Renal pelvis (tissue), 4 donors: ENCODE data around the gene BSN. TPM values are rescaled to one million over a fixed set of nuclear protein-coding genes. Genes with fewer than 3 reads are reported as not detected.
"Not testable (repeated sequence)": the region's sequence is repeated elsewhere in the genome, so short reads cannot be mapped to it uniquely, and the experiment has no call there.

Experiments
- DNase-seq: peaks from one replicate; pipeline ENCODE4 v3.0.0-alpha.2; 2013
- polyA plus RNA-seq, 3 donors: library from polyadenylated mRNA; unstranded; fragments of 120-200 nt; gene quantifications; one replicate each; pipeline ENCODE4 v1.2.1, GENCODE V29; 2013; ENCODE audit not compliant: insufficient read length in 3 of 3

Gene BSN
- polyA plus RNA-seq, 3 donors: 1.6 to 2.1 (median 2.0) TPM

DNA sequence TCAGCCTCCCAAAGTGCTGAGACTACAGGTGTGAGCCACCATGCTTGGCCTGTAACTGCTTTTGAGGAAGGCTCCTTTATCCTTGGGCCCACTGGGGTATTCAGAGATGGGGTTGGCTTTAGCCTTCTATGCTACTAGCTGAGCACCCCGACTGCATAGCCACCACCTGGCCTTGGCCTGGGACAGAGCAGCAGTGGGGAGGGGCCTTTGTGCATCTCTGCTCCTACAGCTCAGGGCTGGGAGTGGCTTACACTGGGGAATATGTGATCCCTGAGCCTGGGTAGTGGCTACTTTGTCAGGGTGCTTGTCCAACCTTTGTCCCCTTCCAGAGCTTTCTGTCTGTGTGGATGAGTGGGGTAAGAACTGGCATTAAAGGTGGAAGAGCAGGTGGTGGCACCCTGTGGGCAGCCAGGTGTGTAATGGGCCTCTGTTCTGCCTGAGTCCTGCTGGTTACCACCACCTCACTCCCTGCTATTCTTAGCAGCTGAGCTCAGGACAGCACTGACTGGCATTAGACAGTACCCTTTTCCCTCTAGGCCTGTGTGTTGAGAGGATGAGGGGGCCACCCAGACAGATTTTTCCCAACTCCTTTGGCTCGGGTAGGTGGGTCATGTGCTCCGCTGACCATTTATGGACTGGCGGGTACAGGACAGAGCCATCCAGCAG is 141.2 kb downstream of the BSN start:
- DNase-seq: not testable (repeated sequence)

DNA sequence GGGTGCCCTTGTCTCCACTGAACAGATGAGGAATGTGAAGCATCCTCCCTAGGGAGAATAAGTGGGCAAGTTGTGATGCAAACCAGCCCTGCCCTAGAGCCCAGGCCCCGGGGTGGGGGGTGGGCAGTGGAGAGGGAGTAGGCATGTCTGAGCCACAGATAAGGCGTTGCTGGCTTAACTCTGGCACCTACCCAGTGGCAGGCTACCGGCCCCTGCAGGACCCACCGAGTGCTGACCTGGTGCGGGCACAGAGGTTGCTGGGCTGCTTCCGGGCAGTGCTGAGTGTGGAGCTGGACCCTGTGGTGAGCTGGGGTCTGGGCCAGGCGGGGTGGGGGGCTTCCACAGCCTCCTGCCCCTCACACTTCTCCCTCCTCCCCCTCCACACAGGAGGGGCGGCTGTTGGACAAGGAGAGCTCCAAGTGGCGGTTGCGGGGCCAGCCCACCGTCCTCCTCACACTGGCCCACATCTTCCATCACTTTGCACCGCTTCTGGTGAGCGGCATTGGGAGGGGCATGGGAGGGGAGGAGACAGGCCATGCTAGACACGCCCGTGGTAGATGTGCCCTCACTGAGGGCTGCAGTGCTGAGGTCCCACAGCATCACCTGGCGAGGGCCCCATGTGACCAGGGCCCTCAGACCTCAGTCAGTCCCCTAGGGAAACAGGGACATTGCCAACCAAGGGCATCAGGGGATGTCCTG is 145.2 kb downstream of the BSN start:
- no peak for DNase-seq

DNA sequence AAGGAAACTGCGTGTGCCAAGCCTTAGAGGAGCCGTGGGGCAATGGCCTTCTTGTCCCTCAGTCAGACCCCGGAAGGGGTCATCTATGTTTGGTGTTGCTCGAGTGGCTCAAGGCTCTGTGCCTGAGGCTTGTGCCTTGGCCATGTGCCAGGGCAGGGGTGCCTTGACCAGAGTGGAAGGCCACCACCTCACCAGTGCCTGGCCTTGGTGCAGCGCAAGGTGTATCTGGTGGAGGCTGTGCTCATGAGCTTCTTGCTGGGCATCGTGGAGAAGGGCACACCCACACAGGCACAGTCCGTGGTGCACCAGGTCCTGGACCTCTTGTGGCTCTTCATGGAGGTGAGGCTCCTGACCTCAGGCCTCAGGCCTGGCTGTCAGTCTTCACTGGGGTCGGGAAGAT is 145.7 kb downstream of the BSN start:
- DNase-seq: no peak

DNA sequence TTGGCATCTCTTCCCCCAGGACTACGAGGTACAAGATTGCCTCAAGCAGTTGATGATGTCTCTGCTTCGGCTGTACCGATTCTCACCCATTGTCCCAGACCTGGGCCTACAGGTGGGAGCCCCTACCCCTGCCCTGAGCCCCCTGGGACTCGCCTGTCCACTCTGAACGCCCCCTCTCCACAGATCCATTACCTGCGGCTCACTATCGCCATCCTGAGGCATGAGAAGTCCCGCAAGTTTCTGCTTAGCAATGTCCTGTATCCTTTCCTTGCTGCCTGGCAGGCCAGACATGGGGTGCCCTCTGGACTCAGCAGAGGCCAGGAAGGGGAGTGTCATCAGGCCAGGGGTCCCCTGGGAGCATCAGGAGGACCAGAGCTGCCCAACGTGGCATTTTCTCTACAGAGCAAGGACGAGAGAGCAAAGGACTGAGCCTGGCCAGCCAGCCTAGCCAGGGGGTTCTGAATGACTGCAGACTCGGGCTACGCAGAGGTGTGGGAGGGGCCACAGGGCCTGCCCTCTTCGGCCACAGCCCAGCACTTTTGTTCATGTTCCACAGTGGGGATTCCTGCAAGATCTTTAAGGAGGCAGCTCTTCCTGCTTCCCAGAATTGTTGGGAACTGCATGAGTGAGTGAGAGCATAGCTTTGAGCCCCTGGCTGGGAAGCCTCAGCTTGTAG is 146.3 kb downstream of the BSN start:
- DNase-seq: no peak

DNA sequence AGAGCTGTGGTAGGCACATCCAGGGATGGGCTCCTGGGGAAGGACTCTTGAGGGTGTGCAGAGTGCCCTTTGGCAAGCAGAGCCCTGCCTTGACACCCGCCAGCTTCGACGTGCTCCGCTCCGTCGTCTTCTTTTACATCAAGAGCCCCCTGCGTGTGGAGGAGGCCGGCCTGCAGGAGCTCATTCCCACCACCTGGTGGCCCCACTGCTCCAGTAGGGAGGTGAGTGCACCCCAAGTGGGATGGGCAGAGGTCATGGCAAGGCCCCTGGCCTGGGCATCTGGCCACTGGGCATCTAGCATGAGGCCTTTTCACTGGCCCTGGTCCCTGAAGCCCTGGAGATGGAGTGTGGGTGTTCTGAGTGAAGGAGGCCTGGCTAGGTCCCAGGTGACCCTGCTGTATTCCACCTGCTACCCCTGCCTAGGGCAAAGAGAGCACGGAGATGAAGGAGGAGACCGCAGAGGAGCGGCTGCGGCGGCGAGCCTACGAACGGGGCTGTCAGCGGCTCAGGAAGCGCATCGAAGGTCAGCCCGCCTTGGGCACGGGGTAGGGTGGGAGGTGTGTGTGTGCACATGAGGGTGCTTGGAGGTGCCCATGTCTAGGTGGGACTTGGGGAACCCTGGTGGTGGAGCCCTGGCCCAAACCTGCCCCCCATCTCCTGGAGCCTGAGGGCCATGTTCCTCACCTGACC is 147.3 kb downstream of the BSN start:
- DNase-seq: no peak

DNA sequence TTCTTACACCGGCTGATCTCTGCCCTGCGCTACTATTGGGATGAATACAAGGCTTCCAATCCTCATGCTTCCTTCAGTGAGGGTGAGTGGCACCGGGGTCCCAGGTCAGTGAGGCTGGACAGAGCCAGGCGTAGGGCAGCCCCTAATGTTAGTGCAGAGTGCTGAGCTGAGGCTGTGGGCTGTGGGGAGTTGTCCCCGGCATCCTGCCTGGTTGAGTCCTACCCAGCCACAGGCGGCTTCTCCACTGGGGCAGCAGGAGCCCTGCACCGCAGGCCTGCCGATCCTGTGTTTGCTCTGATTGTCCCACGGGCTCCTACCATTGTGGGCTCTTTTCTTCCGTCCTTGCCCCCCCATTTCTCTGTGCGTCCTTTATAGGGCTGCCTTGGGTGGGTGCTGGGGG is 148.4 kb downstream of the BSN start:
- no peak for DNase-seq

DNA sequence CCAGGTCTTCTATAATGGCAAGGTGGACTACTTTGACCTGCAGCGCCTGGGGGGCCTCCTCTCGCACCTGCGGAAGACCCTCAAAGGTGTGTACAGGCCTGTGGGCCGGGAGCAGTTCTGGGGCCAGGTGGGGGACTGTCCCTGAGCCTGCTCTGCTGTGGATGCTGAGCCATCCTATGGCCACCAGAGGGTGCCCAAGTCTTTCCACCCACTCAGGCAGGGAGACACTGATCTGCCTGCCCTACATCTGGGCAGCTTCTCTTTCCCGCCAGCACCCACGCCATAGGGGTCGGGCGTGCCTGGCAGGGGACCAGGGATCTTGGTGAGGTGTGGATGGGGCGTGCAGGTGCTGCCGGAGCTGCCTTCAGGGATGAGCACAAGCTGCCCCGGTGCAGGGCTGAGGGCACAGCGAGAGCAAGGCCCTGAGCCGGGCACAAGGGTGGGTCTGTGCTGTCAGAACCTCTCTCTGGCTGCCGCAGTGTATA is 149.2 kb downstream of the BSN start:
- DNase-seq: no peak

DNA sequence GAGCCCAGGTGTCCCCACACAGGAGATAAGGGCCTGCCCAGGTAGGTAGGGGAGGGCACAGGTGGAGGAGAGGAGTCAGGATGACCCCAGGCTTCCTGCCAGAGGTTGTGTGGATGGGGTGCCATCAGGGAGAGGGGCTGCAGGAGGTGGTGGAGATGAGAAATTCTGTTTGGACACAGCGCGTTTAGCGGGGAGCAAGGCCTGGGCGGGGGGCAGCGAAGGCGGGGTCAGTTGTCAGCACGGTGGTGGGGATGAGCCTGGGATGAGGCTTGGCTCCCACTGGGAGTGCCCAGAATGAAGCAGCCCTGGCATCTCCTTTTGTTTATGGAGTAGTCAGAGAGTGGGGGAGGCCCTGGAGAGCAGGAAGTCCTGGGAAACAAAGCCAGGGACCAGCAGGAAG is 149.7 kb downstream of the BSN start:
- DNase-seq: no peak

DNA sequence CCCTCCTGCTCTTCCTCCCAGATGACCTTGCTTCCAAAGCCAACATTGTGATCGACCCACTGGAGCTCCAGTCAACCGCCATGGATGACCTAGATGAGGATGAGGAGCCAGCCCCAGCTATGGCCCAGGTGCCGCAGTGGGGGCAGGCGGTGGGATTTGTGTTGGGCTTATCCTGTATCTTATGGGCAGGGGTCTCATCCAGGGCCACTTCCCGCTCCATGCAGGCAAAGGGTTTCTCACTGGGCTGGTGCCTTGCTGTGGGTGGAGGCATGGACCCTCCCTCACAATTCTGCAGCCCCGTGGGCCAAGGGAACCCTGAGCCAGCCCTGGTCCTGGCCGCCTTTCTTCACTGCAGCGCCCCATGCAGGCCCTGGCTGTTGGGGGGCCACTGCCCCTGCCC is 150.4 kb downstream of the BSN start:
- DNase-seq: no peak

DNA sequence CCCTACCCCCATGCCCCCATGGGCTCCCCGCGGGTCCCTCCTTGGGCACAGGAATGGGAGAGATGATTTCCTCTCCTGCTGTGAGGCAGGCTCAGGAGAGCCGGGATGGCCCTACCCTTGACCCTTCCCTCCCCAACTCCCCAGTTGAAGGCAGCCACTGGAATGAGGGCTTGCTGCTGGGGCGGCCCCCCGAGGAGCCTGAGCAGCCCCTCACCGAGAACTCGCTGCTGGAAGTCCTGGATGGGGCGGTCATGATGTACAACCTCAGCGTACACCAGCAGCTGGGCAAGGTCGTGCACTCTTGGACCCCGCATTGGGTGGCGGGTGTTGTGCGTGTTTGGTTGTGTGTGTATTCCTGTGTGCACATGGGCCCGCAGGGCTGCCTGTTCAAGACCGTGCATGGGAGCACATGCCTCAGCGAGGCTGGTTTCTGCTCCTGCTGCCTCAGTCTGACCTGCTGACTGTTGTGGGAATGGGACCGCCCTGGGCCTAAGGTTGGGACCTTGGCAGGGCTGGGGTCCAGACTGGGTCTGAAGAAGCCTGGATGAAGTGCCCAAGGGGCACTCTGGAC is 151.2 kb downstream of the BSN start:
- DNase-seq: no peak

DNA sequence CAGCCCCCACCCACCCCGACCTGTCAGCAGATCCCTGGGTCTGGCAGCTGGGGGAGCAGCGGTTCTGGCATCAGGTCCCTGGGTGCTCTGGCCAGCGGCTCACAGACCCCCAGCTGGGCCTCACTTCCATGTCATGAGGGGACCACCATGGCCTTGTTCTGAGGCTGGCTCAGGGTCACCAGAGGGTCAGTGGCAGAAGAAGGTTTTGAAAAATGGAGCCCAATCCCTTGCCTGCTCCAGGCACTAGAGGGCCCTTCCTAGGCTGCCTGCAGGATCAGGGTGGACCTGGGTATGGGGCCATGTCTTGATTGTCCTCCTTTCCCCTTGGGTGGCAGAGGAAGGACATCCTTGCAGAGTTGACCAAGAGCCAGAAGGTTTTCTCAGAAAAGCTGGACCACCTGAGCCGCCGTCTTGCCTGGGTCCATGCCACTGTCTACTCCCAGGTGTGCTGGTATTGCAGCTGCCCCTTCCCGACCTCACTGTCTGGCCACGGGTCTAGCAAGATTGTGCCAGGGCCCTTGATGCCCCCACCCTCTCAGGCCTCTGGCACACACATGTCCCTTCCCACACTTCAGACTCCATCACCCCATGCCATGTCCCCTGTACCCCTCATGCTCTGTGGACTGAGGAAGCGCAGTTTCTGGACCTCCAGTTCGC is 152.3 kb downstream of the BSN start:
- DNase-seq: no peak

DNA sequence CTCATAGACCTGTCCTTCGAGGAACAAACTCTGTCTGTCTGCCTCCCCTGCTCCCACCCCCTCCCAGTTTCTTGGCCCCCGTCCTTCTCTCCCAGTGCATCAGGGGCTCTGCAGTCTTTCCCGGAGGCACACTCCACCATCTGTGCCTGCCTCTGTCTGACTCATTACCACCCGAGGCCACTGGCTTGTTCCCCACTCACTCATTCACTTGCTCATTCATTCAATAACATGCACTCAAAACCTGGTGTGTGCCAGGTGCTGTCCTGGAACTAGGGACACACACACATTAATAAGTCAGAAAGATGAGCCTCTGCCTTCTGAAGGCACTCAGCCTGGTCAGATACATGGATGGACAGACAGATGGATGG is 152.8 kb downstream of the BSN start:
- no peak for DNase-seq

DNA sequence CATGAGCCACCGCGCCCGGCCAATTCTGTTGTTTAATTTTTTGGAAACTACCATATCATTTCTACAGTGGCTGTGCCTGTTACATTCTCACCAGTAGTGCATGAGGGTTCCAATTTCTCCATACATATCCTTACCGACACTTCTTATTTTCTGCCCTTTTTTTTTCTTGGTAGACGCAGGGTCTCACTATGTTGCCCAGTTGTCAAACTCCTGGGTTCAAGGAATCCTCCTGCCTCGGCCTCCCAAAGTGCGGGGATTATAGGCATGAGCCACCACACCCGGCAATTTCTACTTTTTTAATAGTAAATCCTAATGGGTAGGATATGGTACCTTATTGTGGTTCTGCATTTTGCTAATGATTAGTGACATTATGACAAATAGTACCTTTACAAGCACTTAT is 155.6 kb downstream of the BSN start:
- no peak for DNase-seq

DNA sequence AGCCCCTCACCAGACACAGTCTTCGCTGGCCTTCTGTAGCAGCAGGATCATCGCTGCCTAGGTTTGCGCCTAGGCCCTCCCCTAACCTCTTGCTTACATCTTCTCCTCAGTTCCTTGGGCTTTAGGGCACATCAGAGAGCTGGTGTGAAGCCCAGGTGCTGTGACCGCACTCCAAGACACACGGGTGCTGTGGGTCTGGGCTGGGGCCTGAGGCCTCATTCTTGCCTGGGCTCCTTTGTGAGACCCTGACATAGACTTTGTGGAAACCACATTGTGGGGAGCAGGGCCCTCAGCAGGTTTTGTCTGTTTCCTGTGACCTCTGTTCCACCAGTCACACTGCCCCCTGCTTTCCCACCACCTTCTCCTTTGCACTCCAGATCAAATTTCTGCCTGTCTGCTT is 157.2 kb downstream of the BSN start:
- no peak for DNase-seq

DNA sequence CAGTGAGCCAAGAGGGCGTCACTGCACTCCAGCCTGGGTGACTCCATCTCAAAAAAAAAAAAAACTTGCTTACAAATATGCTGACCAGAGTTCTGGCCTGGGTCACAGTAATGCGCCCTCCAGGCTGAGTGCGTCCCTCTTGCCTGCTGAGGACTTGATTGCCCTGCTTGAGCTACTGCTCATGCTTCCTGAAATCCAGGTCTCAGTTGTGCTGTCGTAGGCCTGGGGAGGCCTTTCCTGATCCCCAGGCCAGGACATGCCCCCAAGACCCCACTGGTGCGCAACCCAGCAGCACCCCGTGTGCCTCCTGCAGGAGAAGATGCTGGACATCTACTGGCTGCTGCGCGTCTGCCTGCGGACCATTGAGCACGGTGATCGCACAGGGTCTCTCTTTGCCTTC is 157.9 kb downstream of the BSN start:
- no peak for DNase-seq

DNA sequence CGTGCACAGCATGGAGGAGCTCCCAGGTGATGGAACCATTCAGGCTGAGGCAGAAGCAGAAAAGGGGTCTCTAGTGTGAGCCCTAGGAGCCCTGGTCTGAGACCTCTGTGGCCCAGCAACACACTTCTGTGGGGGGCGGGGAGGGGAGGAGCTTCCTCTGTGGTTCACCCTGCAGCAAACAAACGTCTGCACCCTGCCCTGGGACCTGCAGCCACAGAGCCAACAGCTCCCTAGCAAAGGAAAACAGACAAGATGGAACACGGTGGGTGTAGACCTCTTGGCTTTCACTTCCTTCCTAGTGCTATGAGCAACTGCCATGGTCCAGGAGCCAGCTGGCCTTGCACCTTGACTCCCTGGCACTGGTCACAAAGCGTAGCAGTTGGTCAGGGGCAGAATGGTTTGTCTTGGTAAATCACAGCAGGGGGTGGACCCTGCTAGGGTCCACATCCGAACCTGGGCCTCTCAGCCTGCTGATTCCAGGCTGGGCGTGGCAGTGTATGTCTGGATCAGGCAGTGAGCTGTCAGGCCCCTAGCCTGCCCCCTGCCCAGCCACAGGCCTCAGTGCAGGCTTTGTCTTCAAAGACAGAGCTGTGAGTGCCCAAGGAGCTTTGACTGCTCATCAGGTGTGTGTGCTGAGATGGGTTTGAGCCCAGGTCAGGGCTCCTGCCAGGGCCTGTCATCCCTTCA is 158.5 kb downstream of the BSN start:
- no peak for DNase-seq

DNA sequence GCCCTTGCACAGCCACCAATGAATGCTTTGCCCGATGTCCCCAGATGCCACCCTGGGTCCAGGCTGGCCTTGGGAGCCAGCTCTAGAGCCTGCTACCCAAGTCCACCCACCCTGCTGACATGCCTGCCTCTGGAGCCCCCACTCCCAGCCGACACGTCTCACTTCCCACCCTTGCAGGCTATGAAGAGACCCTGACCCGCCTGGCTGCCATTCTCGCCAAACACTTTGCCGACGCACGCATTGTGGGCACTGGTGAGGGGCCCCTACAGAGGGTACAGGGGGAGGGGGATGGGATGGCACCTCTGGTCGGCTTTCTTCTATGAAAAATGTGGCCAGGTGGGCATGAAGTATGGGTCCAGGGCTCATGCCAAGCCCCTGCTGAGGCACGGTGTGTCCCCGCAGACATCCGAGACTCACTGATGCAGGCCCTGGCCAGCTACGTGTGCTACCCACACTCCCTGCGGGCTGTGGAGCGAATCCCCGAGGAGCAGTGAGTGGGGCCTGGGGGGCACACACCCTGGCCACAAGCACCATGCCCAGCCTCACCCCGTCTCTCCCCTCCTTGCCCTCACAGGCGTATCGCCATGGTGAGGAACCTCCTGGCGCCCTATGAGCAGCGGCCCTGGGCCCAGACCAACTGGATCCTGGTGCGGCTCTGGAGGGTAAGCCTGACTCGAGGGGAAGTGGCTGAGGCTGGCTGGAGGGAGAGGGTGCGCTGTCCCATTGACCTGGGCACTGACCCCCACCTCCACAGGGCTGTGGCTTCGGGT is 159.2 kb downstream of the BSN start:
- DNase-seq: no peak

DNA sequence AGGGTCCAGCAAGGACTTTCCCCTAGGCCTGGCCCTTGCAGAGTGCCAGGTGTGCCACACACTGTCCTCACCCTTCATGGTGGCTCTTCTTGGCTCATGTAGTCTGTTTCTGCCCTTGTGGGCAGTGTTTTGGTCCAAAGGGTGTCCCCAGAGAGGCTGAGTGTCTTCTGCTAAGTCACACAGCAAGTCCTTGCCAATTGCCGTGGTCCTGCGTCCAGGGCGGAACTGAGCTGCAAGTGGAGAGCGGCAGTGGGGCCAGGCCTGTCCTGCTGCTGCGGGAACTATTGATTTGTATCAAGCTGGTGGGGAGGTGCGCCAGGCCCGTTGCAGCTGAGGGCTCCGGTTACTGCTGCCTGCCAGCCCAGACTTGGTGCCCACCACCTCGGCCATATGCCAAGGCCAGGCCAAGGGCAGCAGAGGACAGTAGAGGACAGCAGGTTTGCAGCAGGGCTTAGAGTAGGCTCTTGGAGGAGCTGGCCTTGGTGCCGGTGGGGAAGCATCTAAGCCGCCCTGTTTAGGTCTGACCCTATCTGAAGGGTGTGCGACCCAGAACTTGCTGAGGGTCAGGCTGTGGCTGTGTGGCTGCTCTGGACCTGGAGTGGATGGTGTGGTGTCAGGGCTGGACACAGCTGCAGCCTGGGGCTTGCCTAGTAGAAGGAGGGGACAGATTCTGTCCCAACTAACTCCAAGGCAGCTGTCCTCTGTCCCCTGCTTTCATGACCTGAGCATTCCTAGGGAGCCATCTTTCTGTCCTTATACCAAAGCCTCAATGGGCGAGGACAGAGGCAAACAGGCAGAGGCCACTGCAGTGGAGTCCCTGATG is 160.7 kb downstream of the BSN start:
- no peak for DNase-seq

DNA sequence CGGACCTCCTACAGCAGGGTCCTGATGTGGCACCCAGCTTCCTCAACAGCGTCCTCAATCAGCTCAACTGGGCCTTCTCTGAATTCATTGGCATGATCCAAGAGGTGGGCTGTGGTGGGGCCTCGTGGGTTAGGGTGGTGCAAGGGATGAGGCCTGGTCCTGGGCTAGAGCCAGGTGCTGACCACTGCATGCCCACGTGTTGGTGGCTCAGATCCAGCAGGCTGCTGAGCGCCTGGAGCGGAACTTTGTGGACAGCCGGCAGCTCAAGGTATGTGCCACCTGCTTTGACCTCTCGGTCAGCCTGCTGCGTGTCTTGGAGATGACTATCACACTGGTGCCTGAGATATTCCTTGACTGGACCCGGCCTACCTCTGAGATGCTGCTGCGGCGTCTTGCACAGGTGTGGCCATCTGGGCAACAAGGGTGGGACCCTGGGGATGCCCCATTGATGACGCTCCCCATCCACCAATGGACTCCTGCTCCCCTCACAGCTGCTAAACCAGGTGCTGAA is 161.4 kb downstream of the BSN start:
- DNase-seq: no peak
